Measurements from ENCODE around the gene CCL3. TPM values are rescaled to one million over a fixed set of nuclear protein-coding genes. Genes with fewer than 3 reads are reported as not detected.
"Not testable (repeated sequence)": the region's sequence is repeated elsewhere in the genome, so short reads cannot be mapped to it uniquely, and the experiment has no call there.

Gene CCL3
- total RNA-seq, 1 experiment from 2014 or later = not detected

DNA sequence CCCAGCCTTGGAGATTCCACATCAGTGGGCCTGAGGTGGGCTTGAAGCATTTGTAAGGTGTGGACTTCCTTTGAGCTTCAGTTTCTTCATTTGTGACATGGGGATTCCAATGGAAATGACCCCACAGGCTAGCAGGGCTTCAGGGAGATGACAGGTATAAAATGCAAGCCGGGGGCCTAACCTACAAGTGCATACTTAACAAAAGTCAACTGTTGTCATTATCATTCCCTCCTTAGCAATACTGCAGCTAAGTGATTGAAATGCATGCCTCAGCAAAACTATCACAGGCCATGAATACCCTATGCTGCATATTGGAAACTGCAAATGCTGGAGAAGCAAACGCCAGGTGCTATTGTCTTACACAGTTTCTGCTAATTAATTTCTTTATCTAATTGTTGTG lies 33.5 kb upstream of the CCL3 start:
- Histone ChIP-seq H3K27me3 (ENCODE audit: low read length) (no peaks in the 10 kb centered on the region), H3K9ac (ENCODE audit: low read length) (no peak overlapping the region), H3K9me3 (ENCODE audit: low read length) (no peaks in the 10 kb centered on the region), H3K27ac (ENCODE audit: low read length) (no peak overlapping the region), H3K36me3 (ENCODE audit: low read depth, low read length) (no peaks in the 10 kb centered on the region), H4K20me1 (ENCODE audit: low read length) (no peaks in the 10 kb centered on the region), H3K4me3 (ENCODE audit: low read length) (no peak overlapping the region), H3K9me2 (replicated peaks; ENCODE audit: low read length) (no peaks in the 10 kb centered on the region), H3K4me1 (ENCODE audit: insufficient read depth, low read length) (no peaks in the 10 kb centered on the region), H3K4me2 (ENCODE audit: low read length) (no peak overlapping the region), H3K79me2 (ENCODE audit: low read length) (no peaks in the 10 kb centered on the region), H2AFZ (ENCODE audit: low read length) (no peak overlapping the region), H3F3A (ENCODE audit: low read length, unreplicated experiment) (no peaks in the 10 kb centered on the region)
- intact Hi-C loops (cut with micrococcal nuclease) = no loop called here
- ATAC-seq = no peak
- ChIA-PET POLR2A (ENCODE audit: unreplicated experiment) (no interaction called here), CTCF (no interaction called here)
- TF ChIP-seq EZH2phosphoT487 (IDR thresholded peaks at IDR 0.05; ENCODE audit: borderline replicate concordance, low read length) = no peak
- no peak for TF ChIP-seq EZH2 (IDR thresholded peaks at IDR 0.05; ENCODE audit: low read length, unreplicated experiment)
- TF ChIP-seq, protein P1, sequence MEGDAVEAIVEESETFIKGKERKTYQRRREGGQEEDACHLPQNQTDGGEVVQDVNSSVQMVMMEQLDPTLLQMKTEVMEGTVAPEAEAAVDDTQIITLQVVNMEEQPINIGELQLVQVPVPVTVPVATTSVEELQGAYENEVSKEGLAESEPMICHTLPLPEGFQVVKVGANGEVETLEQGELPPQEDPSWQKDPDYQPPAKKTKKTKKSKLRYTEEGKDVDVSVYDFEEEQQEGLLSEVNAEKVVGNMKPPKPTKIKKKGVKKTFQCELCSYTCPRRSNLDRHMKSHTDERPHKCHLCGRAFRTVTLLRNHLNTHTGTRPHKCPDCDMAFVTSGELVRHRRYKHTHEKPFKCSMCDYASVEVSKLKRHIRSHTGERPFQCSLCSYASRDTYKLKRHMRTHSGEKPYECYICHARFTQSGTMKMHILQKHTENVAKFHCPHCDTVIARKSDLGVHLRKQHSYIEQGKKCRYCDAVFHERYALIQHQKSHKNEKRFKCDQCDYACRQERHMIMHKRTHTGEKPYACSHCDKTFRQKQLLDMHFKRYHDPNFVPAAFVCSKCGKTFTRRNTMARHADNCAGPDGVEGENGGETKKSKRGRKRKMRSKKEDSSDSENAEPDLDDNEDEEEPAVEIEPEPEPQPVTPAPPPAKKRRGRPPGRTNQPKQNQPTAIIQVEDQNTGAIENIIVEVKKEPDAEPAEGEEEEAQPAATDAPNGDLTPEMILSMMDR (conservative IDR thresholded peaks at IDR 0.05; ENCODE audit: low read depth, low read length) = no peak
- no TSS peak for BruUV-seq (replicated peaks)
- no peak for DNase-seq

DNA sequence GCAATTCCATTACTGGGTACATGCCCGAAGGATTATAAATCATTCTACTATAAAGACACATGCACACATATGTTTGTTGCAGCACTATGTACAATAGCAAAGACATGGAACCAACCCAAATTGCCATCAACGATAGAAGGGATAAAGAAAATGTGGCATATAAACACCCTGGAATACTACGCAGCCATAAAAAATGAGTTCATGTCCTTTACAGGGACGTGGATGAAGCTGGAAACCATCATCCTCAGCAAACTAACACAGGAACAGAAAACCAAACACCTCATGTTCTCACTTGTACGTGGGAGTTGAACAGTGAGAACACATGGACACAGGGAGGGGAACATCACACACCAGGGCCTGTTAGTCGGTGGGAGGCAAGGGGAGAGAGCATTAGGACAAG lies 31.2 kb upstream of the CCL3 start:
- H3F3A ChIP-seq (ENCODE audit: low read length, unreplicated experiment); H3K36me3 ChIP-seq (ENCODE audit: low read depth, low read length); H3K4me3 ChIP-seq (ENCODE audit: low read length); H3K9me2 ChIP-seq (replicated peaks; ENCODE audit: low read length); POLR2A ChIA-PET (ENCODE audit: unreplicated experiment); H2AFZ ChIP-seq (ENCODE audit: low read length); H3K27me3 ChIP-seq (ENCODE audit: low read length); DNase-seq; H3K27ac ChIP-seq (ENCODE audit: low read length); BruUV-seq (replicated peaks); H4K20me1 ChIP-seq (ENCODE audit: low read length); H3K79me2 ChIP-seq (ENCODE audit: low read length); H3K9ac ChIP-seq (ENCODE audit: low read length); ATAC-seq; intact Hi-C loops (cut with micrococcal nuclease); CTCF ChIA-PET; H3K4me1 ChIP-seq (ENCODE audit: insufficient read depth, low read length); H3K4me2 ChIP-seq (ENCODE audit: low read length); H3K9me3 ChIP-seq (ENCODE audit: low read length): not testable (repeated sequence)

DNA sequence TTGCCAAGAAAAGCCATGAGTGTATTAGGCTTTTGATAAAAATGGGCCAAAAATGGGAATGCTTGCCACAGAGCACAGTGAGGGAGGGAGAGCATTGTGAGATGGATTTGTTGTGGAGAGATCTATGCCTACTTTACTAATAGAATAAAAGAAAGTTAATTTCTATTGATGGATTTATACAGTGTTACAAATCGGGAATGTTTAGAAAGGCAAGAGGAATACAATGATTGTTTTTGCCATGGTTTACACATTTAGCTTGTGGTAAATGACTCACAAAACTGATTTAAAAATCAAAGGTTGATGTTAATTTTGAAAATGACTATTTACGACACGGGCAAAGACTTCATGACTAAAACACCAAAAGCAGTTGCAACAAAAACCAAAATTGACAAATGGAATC lies 30.3 kb upstream of the CCL3 start:
- Histone ChIP-seq H2AFZ (ENCODE audit: low read length) (no peak overlapping the region), H3K4me1 (ENCODE audit: insufficient read depth, low read length) (no peaks in the 10 kb centered on the region), H3K36me3 (ENCODE audit: low read depth, low read length) (no peaks in the 10 kb centered on the region), H3F3A (ENCODE audit: low read length, unreplicated experiment) (no peaks in the 10 kb centered on the region), H3K9me2 (replicated peaks; ENCODE audit: low read length) (no peaks in the 10 kb centered on the region), H3K9ac (ENCODE audit: low read length) (no peak overlapping the region), H3K4me2 (ENCODE audit: low read length) (no peak overlapping the region), H3K4me3 (ENCODE audit: low read length) (no peak overlapping the region), H3K79me2 (ENCODE audit: low read length) (no peaks in the 10 kb centered on the region), H3K27ac (ENCODE audit: low read length) (no peak overlapping the region), H3K9me3 (ENCODE audit: low read length) (no peaks in the 10 kb centered on the region), H3K27me3 (ENCODE audit: low read length) (no peaks in the 10 kb centered on the region), H4K20me1 (ENCODE audit: low read length) (no peaks in the 10 kb centered on the region)
- intact Hi-C loops (cut with micrococcal nuclease) = no loop called here
- ChIA-PET CTCF (no interaction called here), POLR2A (ENCODE audit: unreplicated experiment) (no interaction called here)
- no peak for DNase-seq
- TF ChIP-seq, protein P1 (conservative IDR thresholded peaks at IDR 0.05; ENCODE audit: low read depth, low read length) = no peak
- TF ChIP-seq EZH2phosphoT487 (IDR thresholded peaks at IDR 0.05; ENCODE audit: borderline replicate concordance, low read length) (no peak), EZH2 (IDR thresholded peaks at IDR 0.05; ENCODE audit: low read length, unreplicated experiment) (no peak)
- BruUV-seq (replicated peaks) = no TSS peak
- ATAC-seq = no peak

Measured in PC-3 (cell line).